Smooth muscle cell (in vitro differentiated cells): ENCODE measurements around the gene RFPL2. TPM values are rescaled to one million over a fixed set of nuclear protein-coding genes. Genes with fewer than 3 reads are reported as not detected.

Source experiments
- DNase-seq: peaks from one replicate; lab custom pipeline; 2025; ENCODE audit not compliant: unreplicated experiment; lab: John Stamatoyannopoulos, UW
- H2AFZ ChIP-seq: fragments of 200-600 bp; sonication (generic); 2 replicates; pipeline ENCODE4 v1.6.0; 2016; ENCODE audit warnings: antibody characterized with exemption, low read depth, mild to moderate bottlenecking
- H3F3A ChIP-seq: fragments of 200-600 bp; sonication (generic); 2 replicates; pipeline ENCODE4 v1.6.0; 2017; ENCODE audit warnings: antibody characterized with exemption, low read depth
- H3K27ac ChIP-seq: fragments of 200-600 bp; sonication (generic); 2 replicates; pipeline ENCODE4 v1.5.1; 2016; ENCODE audit warnings: low read depth, mild to moderate bottlenecking
- H3K27me3 ChIP-seq: fragments of 200-600 bp; sonication (generic); 2 replicates; pipeline ENCODE4 v1.6.1; 2016; ENCODE audit warnings: low read depth, mild to moderate bottlenecking
- H3K36me3 ChIP-seq: fragments of 200-600 bp; sonication (generic); 2 replicates; pipeline ENCODE4 v1.5.1; 2016; ENCODE audit warnings: low read depth
- H3K4me1 ChIP-seq: fragments of 200-600 bp; sonication (generic); 2 replicates; pipeline ENCODE4 v1.5.1; 2016; ENCODE audit warnings: low read depth
- H3K4me2 ChIP-seq: fragments of 200-600 bp; sonication (generic); 2 replicates; pipeline ENCODE4 v1.6.0; 2016; ENCODE audit warnings: mild to moderate bottlenecking
- H3K4me3 ChIP-seq: fragments of 200-600 bp; sonication (generic); 2 replicates; pipeline ENCODE4 v1.5.1; 2016; ENCODE audit warnings: mild to moderate bottlenecking
- H3K79me2 ChIP-seq: fragments of 200-600 bp; sonication (generic); 2 replicates; pipeline ENCODE4 v1.6.0; 2016; ENCODE audit warnings: low read depth, mild to moderate bottlenecking
- H3K9ac ChIP-seq: fragments of 200-600 bp; sonication (generic); 2 replicates; pipeline ENCODE4 v1.6.0; 2016; ENCODE audit warnings: low read depth
- H3K9me3 ChIP-seq: fragments of 200-600 bp; sonication (generic); replicated peaks from 2 replicates; pipeline ENCODE4 v1.5.1; 2016; ENCODE audit warnings: low read depth
- H4K20me1 ChIP-seq: fragments of 200-600 bp; sonication (generic); 2 replicates; pipeline ENCODE4 v1.6.0; 2016; ENCODE audit warnings: low read depth
- WGBS: methylation state at CpG from one replicate; pipeline ENCODE4 v1.1.7; 2016; ENCODE audit warnings: low lambda C conversion rate; 5-methylcytosine and 5-hydroxymethylcytosine counted together
- polyA plus RNA-seq: library from polyadenylated mRNA; unstranded; fragments of >200 nt; fragmentation: Nextera tagmentation; extraction: Ambion mirVana; gene quantifications from 2 replicates; pipeline ENCODE4 v1.2.1, GENCODE V29; 2016
- total RNA-seq: library from RNA; depleted of rRNA; stranded (reverse); fragments of >200 nt; gene quantifications from 2 replicates; pipeline ENCODE4 v1.2.3, GENCODE V29; 2014
- TF ChIP-seq, protein P1 (sequence below): fragments of 200-600 bp; sonication (generic); IDR thresholded peaks from 2 replicates; pipeline ENCODE4 v1.5.1; 2017; ENCODE audit warnings: borderline replicate concordance, mild to moderate bottlenecking, antibody characterized with exemption; ENCODE audit not compliant: insufficient read depth, poor library complexity, severe bottlenecking

RFPL2 gene
- total and polyA plus RNA-seq, 2 experiments from 2014 or later = not detected

DNA sequence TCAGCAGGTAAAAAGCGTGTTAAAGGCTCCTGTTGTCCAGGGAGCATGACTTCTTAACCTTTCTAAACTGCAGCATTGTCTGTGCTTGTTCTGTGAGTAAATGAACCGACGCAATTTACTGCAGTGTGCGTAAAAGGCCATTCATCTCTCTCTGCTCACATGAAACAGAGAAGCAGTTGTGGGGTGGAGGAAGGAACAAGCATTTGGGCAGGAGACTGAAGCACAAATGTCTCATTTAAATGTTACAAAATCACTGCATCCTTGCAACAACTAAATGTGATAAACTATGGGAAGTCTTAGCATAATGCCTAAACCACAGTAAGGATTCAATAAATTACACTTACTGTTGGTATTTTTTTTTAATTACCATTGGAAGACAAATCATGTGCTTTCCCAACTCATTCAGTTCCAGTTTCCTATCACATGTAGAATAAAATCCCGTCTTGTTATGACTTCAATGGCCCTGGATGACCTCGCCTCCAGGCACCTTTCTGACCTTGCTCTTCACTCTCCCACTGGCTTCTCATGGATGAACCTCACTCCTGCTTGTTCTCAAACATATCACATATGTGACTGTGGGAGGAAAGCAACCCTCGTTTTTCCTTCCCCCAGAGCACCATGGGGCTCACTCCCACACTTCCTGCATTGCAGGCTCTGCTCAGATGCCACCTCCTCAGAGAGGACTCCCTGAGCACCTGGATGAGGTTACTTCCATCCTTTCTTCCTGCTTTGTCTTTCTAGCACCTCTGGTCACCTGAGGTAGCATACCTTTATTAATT is 21.6 kb upstream of the RFPL2 start:
- no peaks in the 10 kb centered on the region for H3K79me2 ChIP-seq
- DNase-seq = no peak
- no peaks in the 10 kb centered on the region for H3F3A ChIP-seq
- H3K4me1 ChIP-seq = peaks cover 8% of the 10 kb centered on the region
- peaks cover 14% of the 10 kb centered on the region for H3K27me3 ChIP-seq
- no peaks in the 10 kb centered on the region for H3K36me3 ChIP-seq
- no peak overlapping the region for H3K27ac ChIP-seq
- H3K4me3 ChIP-seq = no peak overlapping the region
- H2AFZ ChIP-seq = no peak overlapping the region
- no peak overlapping the region for H3K9ac ChIP-seq
- no peaks in the 10 kb centered on the region for H3K9me3 ChIP-seq
- H3K4me2 ChIP-seq = no peak overlapping the region
- H4K20me1 ChIP-seq = no peaks in the 10 kb centered on the region
- 77% methylated on average over 7 of the region's 7 CpGs for WGBS
- TF ChIP-seq, protein P1, sequence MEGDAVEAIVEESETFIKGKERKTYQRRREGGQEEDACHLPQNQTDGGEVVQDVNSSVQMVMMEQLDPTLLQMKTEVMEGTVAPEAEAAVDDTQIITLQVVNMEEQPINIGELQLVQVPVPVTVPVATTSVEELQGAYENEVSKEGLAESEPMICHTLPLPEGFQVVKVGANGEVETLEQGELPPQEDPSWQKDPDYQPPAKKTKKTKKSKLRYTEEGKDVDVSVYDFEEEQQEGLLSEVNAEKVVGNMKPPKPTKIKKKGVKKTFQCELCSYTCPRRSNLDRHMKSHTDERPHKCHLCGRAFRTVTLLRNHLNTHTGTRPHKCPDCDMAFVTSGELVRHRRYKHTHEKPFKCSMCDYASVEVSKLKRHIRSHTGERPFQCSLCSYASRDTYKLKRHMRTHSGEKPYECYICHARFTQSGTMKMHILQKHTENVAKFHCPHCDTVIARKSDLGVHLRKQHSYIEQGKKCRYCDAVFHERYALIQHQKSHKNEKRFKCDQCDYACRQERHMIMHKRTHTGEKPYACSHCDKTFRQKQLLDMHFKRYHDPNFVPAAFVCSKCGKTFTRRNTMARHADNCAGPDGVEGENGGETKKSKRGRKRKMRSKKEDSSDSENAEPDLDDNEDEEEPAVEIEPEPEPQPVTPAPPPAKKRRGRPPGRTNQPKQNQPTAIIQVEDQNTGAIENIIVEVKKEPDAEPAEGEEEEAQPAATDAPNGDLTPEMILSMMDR = no peak

GRCh38 chr22:32222991-32223390 is 18.1 kb upstream of the RFPL2 start:
- Histone ChIP-seq H3K36me3 (no peaks in the 10 kb centered on the region), H3F3A (no peaks in the 10 kb centered on the region), H3K27ac (no peak overlapping the region), H3K4me3 (no peak overlapping the region), H3K27me3 (peaks cover 22% of the 10 kb centered on the region), H3K4me1 (peaks cover 8% of the 10 kb centered on the region), H3K4me2 (no peak overlapping the region), H3K79me2 (no peaks in the 10 kb centered on the region), H4K20me1 (no peaks in the 10 kb centered on the region), H3K9ac (no peak overlapping the region), H2AFZ (no peak overlapping the region), H3K9me3 (no peaks in the 10 kb centered on the region)
- no peak for DNase-seq
- TF ChIP-seq, protein P1 = no peak
- 92% methylated on average over 1 of the region's 1 CpG for WGBS

GRCh38 chr22:32219026-32219425 is 14.2 kb upstream of the RFPL2 start:
- Histone ChIP-seq H3K27ac (no peak overlapping the region), H3K9ac (no peak overlapping the region), H3K79me2 (no peaks in the 10 kb centered on the region), H2AFZ (no peak overlapping the region), H3K9me3 (no peaks in the 10 kb centered on the region), H4K20me1 (no peaks in the 10 kb centered on the region), H3K4me3 (no peak overlapping the region), H3K4me2 (no peak overlapping the region), H3K4me1 (no peaks in the 10 kb centered on the region), H3F3A (no peaks in the 10 kb centered on the region), H3K36me3 (no peaks in the 10 kb centered on the region), H3K27me3 (peaks cover 15% of the 10 kb centered on the region)
- DNase-seq = no peak
- 82% methylated on average over 3 of the region's 3 CpGs for WGBS
- TF ChIP-seq, protein P1 = no peak

GRCh38 chr22:32218470-32218869 is 13.6 kb upstream of the RFPL2 start:
- no peak overlapping the region for H3K4me3 ChIP-seq
- H3K9ac ChIP-seq = no peak overlapping the region
- peaks cover 15% of the 10 kb centered on the region for H3K27me3 ChIP-seq
- DNase-seq = no peak
- H3F3A ChIP-seq = no peaks in the 10 kb centered on the region
- no peak overlapping the region for H2AFZ ChIP-seq
- H3K79me2 ChIP-seq = no peaks in the 10 kb centered on the region
- WGBS = 79% methylated on average over 6 of the region's 6 CpGs
- H3K27ac ChIP-seq = no peak overlapping the region
- TF ChIP-seq, protein P1 = no peak
- no peaks in the 10 kb centered on the region for H4K20me1 ChIP-seq
- no peak overlapping the region for H3K4me2 ChIP-seq
- H3K9me3 ChIP-seq = no peaks in the 10 kb centered on the region
- no peaks in the 10 kb centered on the region for H3K4me1 ChIP-seq
- no peaks in the 10 kb centered on the region for H3K36me3 ChIP-seq
